H9 (cell line): ENCODE results near the gene TBC1D22A. TPM values are rescaled to one million over a fixed set of nuclear protein-coding genes. Genes with fewer than 3 reads are reported as not detected.

Experiments
- DNase-seq: peaks from one replicate; pipeline ENCODE4 v3.0.0-alpha.2; 2017
- H2AFZ ChIP-seq: one replicate; pipeline ENCODE4 v1.6.1; 2013; ENCODE audit warnings: mild to moderate bottlenecking, low read length, control low read depth, moderate library complexity
- H2AK5ac ChIP-seq: 2 replicates; pipeline ENCODE4 v1.6.1; 2013; ENCODE audit warnings: low read length, control low read depth, mixed read lengths; ENCODE audit not compliant: insufficient read length
- H2BK120ac ChIP-seq: one replicate; pipeline ENCODE4 v1.6.1; 2013; ENCODE audit warnings: low read depth, mild to moderate bottlenecking, low read length, control low read depth, inconsistent platforms; ENCODE audit not compliant: poor library complexity, severe bottlenecking
- H2BK12ac ChIP-seq: 2 replicates; pipeline ENCODE4 v1.6.1; 2013; ENCODE audit warnings: low read length, control low read depth, mixed read lengths, low read depth; ENCODE audit not compliant: insufficient read length
- H2BK15ac ChIP-seq: 2 replicates; pipeline ENCODE4 v1.6.1; 2013; ENCODE audit warnings: low read depth, low read length, control low read depth
- H2BK20ac ChIP-seq: one replicate; pipeline ENCODE4 v1.6.1; 2013; ENCODE audit warnings: low read depth, mild to moderate bottlenecking, low read length, control low read depth, inconsistent platforms; ENCODE audit not compliant: poor library complexity, severe bottlenecking
- H2BK5ac ChIP-seq: 2 replicates; pipeline ENCODE4 v1.6.1; 2013; ENCODE audit warnings: low read length, control low read depth, mixed read lengths; ENCODE audit not compliant: insufficient read length
- H3K14ac ChIP-seq: 2 replicates; pipeline ENCODE4 v1.6.1; 2013; ENCODE audit warnings: low read length, control low read depth; ENCODE audit not compliant: insufficient read depth
- H3K18ac ChIP-seq: 2 replicates; pipeline ENCODE4 v1.6.1; 2013; ENCODE audit warnings: low read depth, mild to moderate bottlenecking, mixed read lengths, low read length, control low read depth; ENCODE audit not compliant: insufficient read length
- H3K23ac ChIP-seq: 2 replicates; pipeline ENCODE4 v1.6.1; 2013; ENCODE audit warnings: low read length, control low read depth, mixed read lengths, low read depth; ENCODE audit not compliant: insufficient read length
- H3K23me2 ChIP-seq: 2 replicates; pipeline ENCODE4 v1.6.1; 2013; ENCODE audit warnings: low read depth, mild to moderate bottlenecking, mixed read lengths, low read length, control low read depth; ENCODE audit not compliant: insufficient read length, poor library complexity, severe bottlenecking
- H3K27ac ChIP-seq: 2 replicates; pipeline ENCODE4 v1.5.1; 2013; ENCODE audit warnings: low read length, control low read depth, mixed read lengths, low read depth; ENCODE audit not compliant: insufficient read length
- H3K27me3 ChIP-seq: 2 replicates; pipeline ENCODE4 v1.6.1; 2013; ENCODE audit warnings: low read length, control low read depth, inconsistent platforms; ENCODE audit not compliant: insufficient read depth
- H3K4ac ChIP-seq: 2 replicates; pipeline ENCODE4 v1.6.1; 2013; ENCODE audit warnings: low read depth, mild to moderate bottlenecking, control low read depth, inconsistent platforms, low read length, moderate library complexity
- H3K4me1 ChIP-seq: 2 replicates; pipeline ENCODE4 v1.6.1; 2013; ENCODE audit warnings: low read length, control low read depth, inconsistent platforms; ENCODE audit not compliant: insufficient read depth
- H3K4me2 ChIP-seq: 2 replicates; pipeline ENCODE4 v1.6.1; 2013; ENCODE audit warnings: low read length, control low read depth, mixed read lengths; ENCODE audit not compliant: insufficient read length, insufficient read depth
- H3K56ac ChIP-seq: 2 replicates; pipeline ENCODE4 v1.6.1; 2013; ENCODE audit warnings: low read depth, mild to moderate bottlenecking, mixed read lengths, low read length, control low read depth; ENCODE audit not compliant: insufficient read length
- H3K79me1 ChIP-seq: 2 replicates; pipeline ENCODE4 v1.6.1; 2013; ENCODE audit warnings: low read depth, mild to moderate bottlenecking, moderate library complexity, low read length, control low read depth, inconsistent platforms; ENCODE audit not compliant: insufficient read depth, poor library complexity, severe bottlenecking
- H3K79me2 ChIP-seq: 2 replicates; pipeline ENCODE4 v1.6.1; 2013; ENCODE audit warnings: low read length, control low read depth, inconsistent platforms; ENCODE audit not compliant: insufficient read depth
- H3K9ac ChIP-seq: 2 replicates; pipeline ENCODE4 v1.6.1; 2013; ENCODE audit warnings: low read length, control low read depth, mixed read lengths; ENCODE audit not compliant: insufficient read length; ENCODE audit errors: extremely low read depth
- H3K9me3 ChIP-seq: one replicate; pipeline ENCODE4 v1.6.1; 2013; ENCODE audit warnings: low read depth, low read length, inconsistent platforms; ENCODE audit not compliant: control insufficient read depth
- H3T11ph ChIP-seq: one replicate; pipeline ENCODE4 v1.6.1; 2013; ENCODE audit warnings: mild to moderate bottlenecking, low read length, control low read depth, inconsistent platforms
- H4K20me1 ChIP-seq: one replicate; pipeline ENCODE4 v1.6.1; 2013; ENCODE audit not compliant: control insufficient read depth, insufficient read length, insufficient read depth
- H4K5ac ChIP-seq: 2 replicates; pipeline ENCODE4 v1.6.1; 2013; ENCODE audit warnings: low read depth, mild to moderate bottlenecking, mixed read lengths, low read length, control low read depth; ENCODE audit not compliant: insufficient read length
- H4K8ac ChIP-seq: replicated peaks from 2 replicates; pipeline ENCODE4 v1.6.1; 2013; ENCODE audit warnings: low read length, control low read depth, mixed read lengths, low read depth; ENCODE audit not compliant: insufficient read length
- H4K91ac ChIP-seq: 2 replicates; pipeline ENCODE4 v1.6.1; 2013; ENCODE audit warnings: low read depth, mild to moderate bottlenecking, moderate library complexity, mixed read lengths, low read length, control low read depth; ENCODE audit not compliant: insufficient read length
- H3K27ac Mint-ChIP-seq, 3 experiments: 2 replicates in 2 of 3; 3 replicates in 1 of 3; pipeline ENCODE4 v1.8.0; 2020 to 2021; ENCODE audit warnings: mixed read lengths in 3 of 3, mild to moderate bottlenecking in 1 of 3, moderate library complexity in 1 of 3
- H3K27me3 Mint-ChIP-seq: 2 replicates; pipeline ENCODE4 v1.8.0; 2021; ENCODE audit warnings: low read depth, mild to moderate bottlenecking, moderate library complexity, mixed read lengths
- H3K36me3 Mint-ChIP-seq, 3 experiments: 2 replicates in 2 of 3; 3 replicates in 1 of 3; pipeline ENCODE4 v1.8.0; 2020 to 2021; ENCODE audit warnings: low read depth in 3 of 3, mixed read lengths in 3 of 3; ENCODE audit not compliant: insufficient read depth in 1 of 3
- H3K4me1 Mint-ChIP-seq, 2 experiments: 2 replicates each; pipeline ENCODE4 v1.8.0; 2020; ENCODE audit warnings: mixed read lengths in 2 of 2
- H3K4me3 Mint-ChIP-seq, 2 experiments: 2 replicates in 1 of 2; 3 replicates in 1 of 2; pipeline ENCODE4 v1.8.0; 2020 to 2021; ENCODE audit warnings: mild to moderate bottlenecking in 2 of 2, mixed read lengths in 2 of 2, moderate library complexity in 1 of 2
- H3K9me3 Mint-ChIP-seq, 2 experiments: 2 replicates in 1 of 2; 3 replicates in 1 of 2; pipeline ENCODE4 v1.8.0; 2020; ENCODE audit warnings: mild to moderate bottlenecking in 2 of 2, mixed read lengths in 2 of 2, moderate library complexity in 1 of 2
- CTCF ChIP-seq: fragments of 200-600 bp; sonication (generic); conservative IDR thresholded peaks from 3 replicates; pipeline ENCODE4 v1.8.0; 2021; ENCODE audit warnings: antibody characterized with exemption, mild to moderate bottlenecking
- total RNA-seq: library from RNA; stranded (reverse); gene quantifications from 2 replicates; pipeline ENCODE4 v1.2.1, GENCODE V29; 2021

TBC1D22A gene
- total RNA-seq, 1 experiment from 2014 or later, result 20.8 TPM

DNA sequence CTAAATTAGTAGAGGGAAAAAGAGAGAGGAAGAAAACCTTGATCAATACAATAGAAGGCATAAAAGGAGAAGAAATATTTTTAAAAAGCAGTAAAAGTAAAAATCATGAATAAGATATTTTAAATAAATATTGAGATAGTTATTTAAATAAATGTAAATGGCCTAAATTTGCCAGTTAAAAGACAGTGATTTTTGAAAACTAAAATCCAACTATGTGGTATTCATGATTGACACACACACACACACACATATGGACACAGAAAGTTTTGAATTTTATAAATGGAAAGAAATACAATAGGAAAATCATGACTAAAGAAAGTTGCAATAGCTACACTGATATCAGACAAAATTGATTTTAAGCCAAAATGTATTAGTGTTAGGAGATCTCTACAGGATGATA lies 313.1 kb downstream of the TBC1D22A start:
- no peak for TF ChIP-seq CTCF
- Mint-ChIP-seq H3K9me3 (peaks cover 18 to 25% of the 10 kb centered on the region in 2 experiments; a peak in 4 of 5 replicates), H3K4me3 (no peak overlapping the region), H3K4me1 (no peaks in the 10 kb centered on the region), H3K36me3 (peaks cover 15 to 23% (median 19%) of the 10 kb centered on the region in 3 experiments), H3K27ac (no peak overlapping the region), H3K27me3 (no peaks in the 10 kb centered on the region)
- Histone ChIP-seq H3K4me2 (no peak overlapping the region), H4K5ac (no peak overlapping the region), H2AFZ (no peak overlapping the region), H4K20me1 (no peaks in the 10 kb centered on the region), H3K56ac (no peak overlapping the region), H2BK15ac (no peak overlapping the region), H3K4ac (no peak overlapping the region), H3K79me2 (no peaks in the 10 kb centered on the region), H3K9ac (no peak overlapping the region), H3K9me3 (no peaks in the 10 kb centered on the region), H3K18ac (no peak overlapping the region), H2BK12ac (no peak overlapping the region), H4K8ac (no peak overlapping the region), H3K79me1 (no peaks in the 10 kb centered on the region), H2BK20ac (no peak overlapping the region), H3K14ac (no peak overlapping the region), H3K23ac (no peak overlapping the region), H3K27me3 (no peaks in the 10 kb centered on the region), H2BK120ac (no peak overlapping the region), H2BK5ac (no peak overlapping the region), H3K27ac (no peak overlapping the region), H3T11ph (no peak overlapping the region), H3K4me1 (no peaks in the 10 kb centered on the region), H4K91ac (no peak overlapping the region), H3K23me2 (no peaks in the 10 kb centered on the region), H2AK5ac (no peak overlapping the region)
- DNase-seq, result no peak
